ENCODE data around the gene RNF212.

GRCh38 chr4:1094336-1094690 lies 19.1 kb downstream of the RNF212 start:
- TF ChIP-seq ZMAT3 (CRISPR knock-in tag; conservative IDR thresholded peaks at IDR 0.05) (no peak), DPF2 (CRISPR knock-in tag; IDR thresholded peaks at IDR 0.05; ENCODE audit: borderline replicate concordance, low read depth) (no peak), POLR2AphosphoS5 (IDR thresholded peaks at IDR 0.05; ENCODE audit: low read depth, low read length) (no peak), JUNB (CRISPR knock-in tag; IDR thresholded peaks at IDR 0.05; ENCODE audit: borderline replicate concordance) (no peak)

All from HepG2 (cell line).